HPDE6-E6E7 (cell line): ENCODE data around the gene POLR2J.

ENCODE experiments used
- DNase-seq: peaks from one replicate; pipeline ENCODE4 v3.0.0; 2011; ENCODE audit warnings: missing footprints; ENCODE audit errors: extremely low spot score

Gene POLR2J

GRCh38 chr7:102439963-102440795 is 38.5 kb downstream of the POLR2J start:
- DNase-seq: peak; percentile 88

GRCh38 chr7:102436118-102436517 is 42.6 kb downstream of the POLR2J start:
- DNase-seq: no peak

GRCh38 chr7:102434039-102434486 is 44.7 kb downstream of the POLR2J start:
- DNase-seq: no peak

- DNase-seq: peak; percentile 58
Measured at GRCh38 chr7:102433219-102434038, 45.3 kb downstream of the POLR2J start, which contains the start of gene ORAI2. TSS of gene ORAI2 (plus strand) at chr7:102433575. CDS start at chr7:102438957, 5,382 bp downstream.

- DNase-seq: no peak
Measured at GRCh38 chr7:102432442-102433218, 46.1 kb downstream of the POLR2J start.

- no peak for DNase-seq
Measured at GRCh38 chr7:102431617-102432298, 47.0 kb downstream of the POLR2J start.

GRCh38 chr7:102429141-102429899 is 49.4 kb downstream of the POLR2J start:
- no peak for DNase-seq

GRCh38 chr7:102427019-102427405 is 51.7 kb downstream of the POLR2J start:
- no peak for DNase-seq

GRCh38 chr7:102426268-102427018 is 52.3 kb downstream of the POLR2J start:
- DNase-seq: no peak

GRCh38 chr7:102425639-102426267 is 53.0 kb downstream of the POLR2J start:
- no peak for DNase-seq

GRCh38 chr7:102424787-102425218 is 53.9 kb downstream of the POLR2J start:
- DNase-seq: no peak

- no peak for DNase-seq
Measured at GRCh38 chr7:102424129-102424551, 54.6 kb downstream of the POLR2J start.
